ENCODE data around the gene SLC25A42. TPM values are rescaled to one million over a fixed set of nuclear protein-coding genes. Genes with fewer than 3 reads are reported as not detected.

SLC25A42 gene
- total and polyA plus RNA-seq, 2 donors (not counting 3 experiments of a cell fraction or from before 2014, with no cell fraction given) = 6.2 to 6.3 TPM

- Histone ChIP-seq H3K4me3 (replicated peaks in 1 of 3; ENCODE audit: insufficient read depth in 1 of 3, low read depth in 1 of 3, low read length in 3 of 3) (no peak overlapping the region), H3K27me3 (ENCODE audit: control insufficient read depth in 2 of 2, insufficient read depth in 2 of 2, low read length in 2 of 2) (no peaks in the 10 kb centered on the region), H2AFZ (ENCODE audit: low read depth, low read length) (no peak overlapping the region), H3K27ac (ENCODE audit: insufficient read depth, low read depth, low read length) (no peak overlapping the region), H3K4me1 (ENCODE audit: control insufficient read depth, extremely low read depth, insufficient read depth, low read length) (peaks cover 6% of the 10 kb centered on the region), H4K20me1 (replicated peaks; ENCODE audit: control insufficient read depth, extremely low read depth, insufficient read depth, low read length) (no peaks in the 10 kb centered on the region), H3K9ac (replicated peaks; ENCODE audit: extremely low read depth, insufficient read depth, low read length) (no peak overlapping the region), H3K36me3 (ENCODE audit: control insufficient read depth in 2 of 2, extremely low read depth in 1 of 2, insufficient read depth in 2 of 2, low read length in 2 of 2) (peaks cover 9 to 33% of the 10 kb centered on the region in 2 experiments), H3K79me2 (ENCODE audit: control insufficient read depth, insufficient read depth, low read length) (no peaks in the 10 kb centered on the region), H3K9me3 (replicated peaks; ENCODE audit: control insufficient read depth, insufficient read depth, low read length) (no peaks in the 10 kb centered on the region), H3K9me1 (replicated peaks; ENCODE audit: control insufficient read depth, extremely low read depth, insufficient read depth, low read length) (no peaks in the 10 kb centered on the region), H3K4me2 (ENCODE audit: insufficient read depth, low read length) (no peak overlapping the region)
- POLR2A ChIA-PET = no interaction called here
- BruUV-seq (replicated peaks) = no TSS peak
- FAIRE-seq (no peak), DNase-seq (ENCODE audit: low read depth, low spot score) (no peak)
- intact Hi-C loops (cut with micrococcal nuclease) (no loop called here), dilution Hi-C loops (cut with MboI; ENCODE audit: extremely low pct_ligation_motif_present, low sequenced_read_pairs) (no loop called here)
- TF ChIP-seq MYC (IDR thresholded peaks at IDR 0.05; ENCODE audit: low read depth, low read length) (no peak), CTCF (IDR thresholded peaks at IDR 0.05; ENCODE audit: extremely low read depth in 1 of 2, insufficient read depth in 1 of 2, low read depth in 1 of 2, low read length in 2 of 2) (no peak), MAX (IDR thresholded peaks at IDR 0.05; ENCODE audit: insufficient read depth, insufficient read length) (no peak), EZH2 (IDR thresholded peaks at IDR 0.05; ENCODE audit: borderline replicate concordance, low read depth, low read length, severe bottlenecking) (no peak), POLR2AphosphoS5 (IDR thresholded peaks at IDR 0.05; ENCODE audit: insufficient read depth, low read depth, low read length) (no peak), FOS (IDR thresholded peaks at IDR 0.05; ENCODE audit: borderline replicate concordance, insufficient read depth, low read length) (no peak), POLR2A (IDR thresholded peaks at IDR 0.05; ENCODE audit: low read depth, low read length) (no peak), GATA2 (IDR thresholded peaks at IDR 0.05; ENCODE audit: insufficient read depth, insufficient read length, low read depth, low read length) (no peak), JUN (IDR thresholded peaks at IDR 0.05; ENCODE audit: borderline replicate concordance, insufficient read depth, insufficient read length, low read depth) (no peak)
- CTCF ChIA-PET = no interaction called here
These were observed 6.5 kb upstream of the SLC25A42 start for GRCh38 chr19:19057317-19057716.
